HG02642 (cell line): Measurements from ENCODE around the gene SYTL2.
"Not testable (repeated sequence)": the region's sequence is repeated elsewhere in the genome, so short reads cannot be mapped to it uniquely, and the experiment has no call there.

Experiments
- ATAC-seq: cut with Tn5 transposase; IDR thresholded peaks from one replicate; pipeline ENCODE4 v1.9.1; 2021; ENCODE audit warnings: mild to moderate bottlenecking; ENCODE audit not compliant: unreplicated experiment, poor library complexity

SYTL2 gene

GRCh38 chr11:85699957-85700741, 110.8 kb downstream of the SYTL2 start:
- peak; percentile 89 for ATAC-seq

- no peak for ATAC-seq
Observed at GRCh38 chr11:85698195-85698594, 112.7 kb downstream of the SYTL2 start.

GRCh38 chr11:85697747-85698146, 113.2 kb downstream of the SYTL2 start:
- ATAC-seq = no peak

GRCh38 chr11:85695546-85695945, 115.4 kb downstream of the SYTL2 start:
- ATAC-seq = no peak

GRCh38 chr11:85694385-85694980, 116.5 kb downstream of the SYTL2 start:
- ATAC-seq = no peak

- no peak for ATAC-seq
Observed at GRCh38 chr11:85685820-85686459, 125.0 kb downstream of the SYTL2 start, which contains the start of gene CCDC89. CCDC89 (minus strand) TSS chr11:85686195; CDS start chr11:85686130, 65 bp downstream.

- ATAC-seq = no peak
Observed at GRCh38 chr11:85685125-85685819, 125.7 kb downstream of the SYTL2 start.

GRCh38 chr11:85682330-85683305, 128.3 kb downstream of the SYTL2 start:
- peak; percentile 90 for ATAC-seq

GRCh38 chr11:85680897-85681296, 130.0 kb downstream of the SYTL2 start:
- no peak for ATAC-seq

GRCh38 chr11:85679576-85679975, 131.4 kb downstream of the SYTL2 start:
- ATAC-seq = no peak

- ATAC-seq = no peak
Observed at GRCh38 chr11:85673393-85673792, 137.5 kb downstream of the SYTL2 start.

- no peak for ATAC-seq
Observed at GRCh38 chr11:85672105-85672902, 138.6 kb downstream of the SYTL2 start.

GRCh38 chr11:85670949-85671663, 139.8 kb downstream of the SYTL2 start:
- ATAC-seq = not testable (repeated sequence)

GRCh38 chr11:85668157-85668556, 142.8 kb downstream of the SYTL2 start:
- ATAC-seq = no peak

- ATAC-seq = no peak
Observed at GRCh38 chr11:85666687-85667086, 144.3 kb downstream of the SYTL2 start.

GRCh38 chr11:85665733-85666132, 145.2 kb downstream of the SYTL2 start:
- ATAC-seq = no peak

GRCh38 chr11:85664615-85665481, 146.1 kb downstream of the SYTL2 start, which contains the start of gene CREBZF:
CREBZF (minus strand) TSS chr11:85665129; CDS start chr11:85664875, 254 bp downstream.
- ATAC-seq = peak; percentile 88
